ENCODE results near the gene WNT3. TPM values are rescaled to one million over a fixed set of nuclear protein-coding genes. Genes with fewer than 3 reads are reported as not detected.

The WNT3 gene
- total RNA-seq, 2 experiments from 2014 or later, result not detected

GRCh38 chr17:46790216-46790615 lies 28.3 kb downstream of the WNT3 start:
- CTCF ChIA-PET, result no interaction called here
- Mint-ChIP-seq H3K27me3 (ENCODE audit: low read depth) (peaks cover 19% of the 10 kb centered on the region), H3K36me3 (ENCODE audit: low read depth) (no peaks in the 10 kb centered on the region), H3K9me3 (ENCODE audit: insufficient read depth) (no peaks in the 10 kb centered on the region), H3K4me3 (no peak overlapping the region), H3K4me1 (ENCODE audit: low read depth) (no peaks in the 10 kb centered on the region), H3K27ac (no peak overlapping the region)
- POLR2A ChIA-PET, result no interaction called here
- ATAC-seq (no peak), DNase-seq (no peak)

DNA sequence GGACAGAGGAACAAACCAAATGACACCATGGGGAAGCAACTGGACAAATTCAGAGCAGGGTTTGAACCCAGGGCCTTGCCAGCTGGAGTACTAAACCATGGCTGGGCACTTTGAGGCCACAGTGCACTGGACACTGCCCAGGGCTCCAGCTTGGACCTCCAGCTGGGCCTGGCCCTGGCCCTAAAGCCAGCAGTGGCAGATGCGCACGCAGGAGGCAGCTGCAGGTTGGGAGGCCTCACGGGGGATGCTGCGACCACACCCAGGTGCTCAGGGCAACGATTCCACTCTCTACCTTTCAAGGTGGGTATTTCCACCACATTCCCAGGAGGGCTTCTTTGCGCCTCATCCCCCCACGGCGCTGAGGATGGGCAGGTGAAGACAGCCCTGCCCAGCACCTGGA lies 28.9 kb downstream of the WNT3 start:
- Mint-ChIP-seq H3K9me3 (ENCODE audit: insufficient read depth) (no peaks in the 10 kb centered on the region), H3K36me3 (ENCODE audit: low read depth) (no peaks in the 10 kb centered on the region), H3K27me3 (ENCODE audit: low read depth) (peaks cover 19% of the 10 kb centered on the region), H3K27ac (no peak overlapping the region), H3K4me1 (ENCODE audit: low read depth) (no peaks in the 10 kb centered on the region), H3K4me3 (no peak overlapping the region)
- no peak for ATAC-seq
- ChIA-PET CTCF (no interaction called here), POLR2A (no interaction called here)
- DNase-seq, result no peak

DNA sequence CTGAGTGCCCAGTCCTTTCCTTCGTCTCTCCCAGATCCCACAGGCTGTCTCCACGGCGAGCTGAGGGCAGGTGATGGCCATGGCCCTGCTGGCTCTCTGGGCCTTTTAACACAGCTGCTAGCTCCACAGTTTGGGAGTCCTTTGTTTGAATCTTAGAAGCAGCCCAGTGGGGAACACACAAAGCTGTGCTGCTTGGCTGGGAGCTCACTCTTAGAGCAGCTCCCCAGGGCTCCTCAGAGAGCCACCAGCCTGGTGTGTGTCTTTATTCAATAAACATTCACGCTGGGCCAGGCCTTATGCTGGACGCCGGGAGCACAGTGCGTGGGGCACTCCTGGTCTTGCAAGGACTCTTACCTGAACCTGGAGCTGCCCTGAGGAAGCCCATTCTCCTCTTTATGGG lies 29.7 kb downstream of the WNT3 start:
- Mint-ChIP-seq H3K4me1 (ENCODE audit: low read depth) (no peaks in the 10 kb centered on the region), H3K36me3 (ENCODE audit: low read depth) (no peaks in the 10 kb centered on the region), H3K9me3 (ENCODE audit: insufficient read depth) (no peaks in the 10 kb centered on the region), H3K27ac (no peak overlapping the region), H3K27me3 (ENCODE audit: low read depth) (peaks cover 13% of the 10 kb centered on the region), H3K4me3 (no peak overlapping the region)
- ATAC-seq (no peak), DNase-seq (no peak)
- POLR2A ChIA-PET, result no interaction called here
- CTCF ChIA-PET, result no interaction called here

- no peak for DNase-seq
- ChIA-PET POLR2A (no interaction called here), CTCF (no interaction called here)
- no peaks in the 10 kb centered on the region for H3K4me1 Mint-ChIP-seq (ENCODE audit: low read depth)
- H3K27ac Mint-ChIP-seq, result no peak overlapping the region
- ATAC-seq, result no peak
- H3K9me3 Mint-ChIP-seq (ENCODE audit: insufficient read depth), result no peaks in the 10 kb centered on the region
- no peak overlapping the region for H3K4me3 Mint-ChIP-seq
- no peaks in the 10 kb centered on the region for H3K36me3 Mint-ChIP-seq (ENCODE audit: low read depth)
- H3K27me3 Mint-ChIP-seq (ENCODE audit: low read depth), result peaks cover 8% of the 10 kb centered on the region
Measured at GRCh38 chr17:46788300-46788699, 30.2 kb downstream of the WNT3 start.

DNA sequence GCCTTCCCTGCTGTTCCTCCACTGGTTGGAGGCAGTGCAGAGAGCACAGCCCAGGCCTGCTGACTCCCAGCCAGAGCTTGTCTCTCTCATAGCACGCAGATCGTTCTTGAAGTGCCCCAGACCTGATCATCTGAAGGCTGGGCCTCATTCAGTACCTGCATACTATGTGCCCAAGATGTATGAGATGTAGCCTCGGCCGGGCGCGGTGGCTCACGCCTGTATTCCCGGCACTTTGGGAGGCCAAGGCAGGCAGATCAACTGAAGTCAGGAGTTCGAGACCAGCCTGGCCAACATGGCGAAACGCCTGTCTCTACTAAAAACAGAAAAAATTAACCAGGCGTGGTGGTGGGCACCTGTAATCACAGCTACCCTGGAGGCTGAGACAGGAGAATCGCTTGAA lies 31.0 kb downstream of the WNT3 start:
- H3K27me3 Mint-ChIP-seq (ENCODE audit: low read depth), result peaks cover 7% of the 10 kb centered on the region
- ChIA-PET CTCF (no interaction called here), POLR2A (no interaction called here)
- no peaks in the 10 kb centered on the region for H3K36me3 Mint-ChIP-seq (ENCODE audit: low read depth)
- DNase-seq (no peak), ATAC-seq (no peak)
- H3K4me3 Mint-ChIP-seq, result no peak overlapping the region
- H3K9me3 Mint-ChIP-seq (ENCODE audit: insufficient read depth), result no peaks in the 10 kb centered on the region
- no peaks in the 10 kb centered on the region for H3K4me1 Mint-ChIP-seq (ENCODE audit: low read depth)
- no peak overlapping the region for H3K27ac Mint-ChIP-seq

DNA sequence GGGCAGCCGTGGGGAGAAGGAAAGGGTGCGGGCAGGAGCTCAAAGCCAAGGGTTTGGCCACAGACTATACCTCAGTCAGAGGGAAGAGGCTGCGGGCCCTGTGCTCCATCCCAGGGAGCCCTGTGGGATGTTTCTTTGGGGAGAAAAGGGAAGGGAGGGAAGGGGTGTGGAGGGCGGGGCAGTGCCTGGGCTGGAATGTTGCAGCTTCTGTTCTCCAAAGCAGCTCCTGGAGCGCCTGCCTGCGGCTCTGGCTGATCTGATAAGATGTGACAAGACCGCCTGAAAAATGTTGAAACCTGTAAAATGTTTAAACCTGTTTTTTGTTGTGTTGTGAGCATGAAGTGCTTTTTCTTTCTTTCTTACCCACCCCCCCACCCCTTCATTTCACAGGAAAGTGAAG lies 32.8 kb downstream of the WNT3 start:
- ATAC-seq (no peak), DNase-seq (no peak)
- H3K36me3 Mint-ChIP-seq (ENCODE audit: low read depth), result no peaks in the 10 kb centered on the region
- no peak overlapping the region for H3K4me3 Mint-ChIP-seq
- H3K27ac Mint-ChIP-seq, result no peak overlapping the region
- ChIA-PET POLR2A (no interaction called here), CTCF (interaction anchor here (1.0 kb wide), 1 partner anchor 50 kb away, joined by 3 read pairs; no protein-coding TSS in a partner anchor)
- H3K4me1 Mint-ChIP-seq (ENCODE audit: low read depth), result no peaks in the 10 kb centered on the region
- H3K27me3 Mint-ChIP-seq (ENCODE audit: low read depth), result peaks cover 7% of the 10 kb centered on the region
- no peaks in the 10 kb centered on the region for H3K9me3 Mint-ChIP-seq (ENCODE audit: insufficient read depth)

- H3K4me3 Mint-ChIP-seq, result no peak overlapping the region
- no peaks in the 10 kb centered on the region for H3K4me1 Mint-ChIP-seq (ENCODE audit: low read depth)
- ChIA-PET POLR2A (no interaction called here), CTCF (interaction anchor here (1.1 kb wide), 1 partner anchor 8 kb away, joined by 4 read pairs; no protein-coding TSS in a partner anchor)
- H3K27ac Mint-ChIP-seq, result no peak overlapping the region
- H3K27me3 Mint-ChIP-seq (ENCODE audit: low read depth), result peaks cover 5% of the 10 kb centered on the region
- DNase-seq, result no peak
- no peaks in the 10 kb centered on the region for H3K36me3 Mint-ChIP-seq (ENCODE audit: low read depth)
- ATAC-seq, result no peak
- H3K9me3 Mint-ChIP-seq (ENCODE audit: insufficient read depth), result no peaks in the 10 kb centered on the region
Measured at GRCh38 chr17:46783031-46783593, 35.4 kb downstream of the WNT3 start.

GRCh38 chr17:46782250-46782953 lies 36.1 kb downstream of the WNT3 start:
- CTCF ChIA-PET, result no interaction called here
- DNase-seq, result peak; percentile 43
- no peaks in the 10 kb centered on the region for H3K9me3 Mint-ChIP-seq (ENCODE audit: insufficient read depth)
- H3K27ac Mint-ChIP-seq, result no peak overlapping the region
- H3K4me1 Mint-ChIP-seq (ENCODE audit: low read depth), result no peaks in the 10 kb centered on the region
- POLR2A ChIA-PET, result no interaction called here
- no peaks in the 10 kb centered on the region for H3K36me3 Mint-ChIP-seq (ENCODE audit: low read depth)
- H3K4me3 Mint-ChIP-seq, result no peak overlapping the region
- ATAC-seq, result peak; percentile 76
- H3K27me3 Mint-ChIP-seq (ENCODE audit: low read depth), result peaks cover 6% of the 10 kb centered on the region

- Mint-ChIP-seq H3K27me3 (ENCODE audit: low read depth) (peaks cover 10% of the 10 kb centered on the region), H3K36me3 (ENCODE audit: low read depth) (no peaks in the 10 kb centered on the region), H3K4me1 (ENCODE audit: low read depth) (no peaks in the 10 kb centered on the region), H3K4me3 (no peak overlapping the region), H3K9me3 (ENCODE audit: insufficient read depth) (no peaks in the 10 kb centered on the region), H3K27ac (no peak overlapping the region)
- CTCF ChIA-PET, result no interaction called here
- DNase-seq (no peak), ATAC-seq (no peak)
- POLR2A ChIA-PET, result no interaction called here
Measured at GRCh38 chr17:46780003-46780373, 38.5 kb downstream of the WNT3 start.

DNA sequence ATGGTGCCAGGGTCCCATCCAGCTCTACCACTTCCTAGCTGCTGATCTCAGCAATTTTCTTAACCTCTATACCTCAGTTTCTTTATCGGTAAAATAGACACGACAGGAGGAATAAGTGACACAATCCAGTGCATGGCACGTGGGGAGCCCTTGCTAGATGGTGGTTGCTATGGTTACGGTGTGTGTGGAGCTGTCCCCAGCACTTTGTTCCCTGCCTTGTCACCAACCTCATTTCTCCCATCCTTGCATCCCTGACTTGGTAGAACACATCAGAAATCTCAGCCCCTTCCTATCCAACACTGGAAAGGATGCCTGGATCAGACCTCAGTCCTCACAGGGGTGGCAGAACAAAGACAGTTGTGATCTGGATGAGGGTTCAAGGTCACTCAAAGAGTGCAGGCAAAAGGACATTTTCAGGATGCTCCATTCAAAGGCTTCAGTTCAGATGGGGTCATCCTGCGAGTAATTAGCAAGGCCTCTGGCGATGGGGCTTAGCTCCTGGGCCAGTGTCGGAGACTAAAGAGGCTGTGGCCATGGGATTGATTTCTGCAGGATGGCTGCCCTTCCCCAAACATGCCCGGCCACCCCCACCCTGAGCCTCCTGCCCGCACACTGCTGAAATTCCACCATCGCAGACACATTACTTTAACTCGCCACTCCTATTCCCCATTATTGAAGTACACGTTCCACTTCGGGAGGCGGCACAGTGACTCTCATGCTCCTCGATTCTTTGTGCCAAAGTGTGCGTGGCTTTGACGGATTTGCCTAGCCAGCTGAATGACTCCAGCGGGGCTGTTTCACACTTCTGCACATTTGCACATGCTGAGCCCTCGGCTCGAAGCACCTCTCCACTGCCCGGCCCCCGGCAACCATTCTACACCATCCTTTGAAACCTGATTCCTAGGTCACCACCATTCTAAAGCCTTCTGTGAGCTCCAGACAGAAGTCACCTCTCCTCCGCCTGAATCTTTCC lies 40.3 kb downstream of the WNT3 start:
- DNase-seq (no peak), ATAC-seq (no peak)
- peaks cover 16% of the 10 kb centered on the region for H3K27me3 Mint-ChIP-seq (ENCODE audit: low read depth)
- peaks cover 7% of the 10 kb centered on the region for H3K4me1 Mint-ChIP-seq (ENCODE audit: low read depth)
- POLR2A ChIA-PET, result no interaction called here
- H3K27ac Mint-ChIP-seq, result no peak overlapping the region
- H3K4me3 Mint-ChIP-seq, result no peak overlapping the region
- no peaks in the 10 kb centered on the region for H3K9me3 Mint-ChIP-seq (ENCODE audit: insufficient read depth)
- H3K36me3 Mint-ChIP-seq (ENCODE audit: low read depth), result no peaks in the 10 kb centered on the region
- CTCF ChIA-PET, result interaction anchor here (0.6 kb wide), 1 partner anchor 20 kb away, joined by 3 read pairs; no protein-coding TSS in a partner anchor

DNA sequence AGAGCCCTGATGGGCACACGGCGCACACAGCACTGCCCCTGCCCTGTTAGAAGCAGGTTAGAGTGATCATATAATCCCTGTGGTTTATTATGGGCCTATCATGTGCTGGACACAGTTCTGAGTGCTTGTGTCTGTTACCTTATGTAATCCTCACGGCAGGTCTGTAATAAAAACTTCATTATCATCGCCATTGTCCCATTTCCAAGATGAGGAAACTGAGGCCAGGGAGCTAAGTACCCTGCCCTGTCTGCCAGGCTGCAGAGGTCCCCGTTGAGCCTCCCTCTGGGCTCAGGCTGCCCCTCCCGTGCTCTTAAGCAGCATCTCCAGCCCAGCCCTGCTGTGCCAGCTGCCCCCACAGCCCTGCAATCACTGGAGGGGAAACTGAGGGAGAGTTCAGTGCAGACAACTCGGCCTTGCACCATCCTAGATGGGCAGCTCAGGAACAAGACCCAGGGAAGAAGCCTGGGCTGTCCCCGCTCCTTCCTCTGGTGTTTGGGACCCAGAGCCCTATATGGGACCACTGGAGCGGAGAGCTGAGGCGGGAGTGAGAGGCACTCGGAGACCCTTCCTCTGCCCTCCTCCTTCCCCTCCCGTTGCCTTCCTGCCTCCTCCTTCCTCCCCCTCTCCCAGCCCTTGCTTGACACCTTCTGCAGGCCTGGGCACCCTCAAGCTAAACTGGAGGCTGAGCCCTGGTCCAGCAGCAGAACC lies 42.0 kb downstream of the WNT3 start:
- CTCF ChIA-PET, result interaction anchor here (0.9 kb wide), 1 partner anchor 59 kb away, joined by 3 read pairs; no protein-coding TSS in a partner anchor
- DNase-seq, result no peak
- Mint-ChIP-seq H3K4me1 (ENCODE audit: low read depth) (peaks cover 19% of the 10 kb centered on the region), H3K36me3 (ENCODE audit: low read depth) (no peaks in the 10 kb centered on the region), H3K9me3 (ENCODE audit: insufficient read depth) (no peaks in the 10 kb centered on the region), H3K4me3 (no peak overlapping the region), H3K27ac (no peak overlapping the region), H3K27me3 (ENCODE audit: low read depth) (peaks cover 27% of the 10 kb centered on the region)
- POLR2A ChIA-PET, result no interaction called here
- ATAC-seq, result no peak
